Measurements from ENCODE around the gene BCL3.
"Not testable (repeated sequence)": the region's sequence is repeated elsewhere in the genome, so short reads cannot be mapped to it uniquely, and the experiment has no call there.

Gene BCL3

DNA sequence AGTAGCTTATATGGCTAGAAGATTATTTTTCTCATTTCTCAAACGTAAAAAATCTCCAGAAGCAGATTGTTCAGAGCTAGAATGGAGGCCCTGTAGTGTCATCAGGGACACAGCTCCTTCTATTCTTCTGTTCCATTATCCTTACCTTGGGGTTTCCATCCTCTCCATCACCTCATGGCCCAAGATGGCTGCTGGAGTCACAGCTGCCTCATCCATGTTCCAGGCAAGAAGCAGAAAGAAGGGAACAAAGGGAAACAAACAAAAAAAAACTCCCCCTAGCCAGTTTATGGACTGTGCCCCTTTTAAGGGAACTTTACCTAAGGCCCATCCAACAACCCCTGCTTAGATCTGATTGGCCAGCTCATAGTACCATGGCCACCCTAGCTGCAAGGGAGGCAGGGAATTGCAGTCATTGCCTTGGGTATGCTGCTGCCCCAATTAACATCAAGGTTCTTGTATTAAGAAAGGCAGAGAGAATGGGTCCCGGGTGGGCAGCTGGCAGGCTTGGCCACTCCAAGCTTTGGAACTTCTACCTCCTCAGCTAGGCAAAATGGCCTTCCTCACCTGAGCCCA lies 33.8 kb upstream of the BCL3 start:
- H3K4me3 ChIP-seq (replicated peaks; ENCODE audit: low read depth, low read length) = no peak overlapping the region
- TF ChIP-seq, protein P1, sequence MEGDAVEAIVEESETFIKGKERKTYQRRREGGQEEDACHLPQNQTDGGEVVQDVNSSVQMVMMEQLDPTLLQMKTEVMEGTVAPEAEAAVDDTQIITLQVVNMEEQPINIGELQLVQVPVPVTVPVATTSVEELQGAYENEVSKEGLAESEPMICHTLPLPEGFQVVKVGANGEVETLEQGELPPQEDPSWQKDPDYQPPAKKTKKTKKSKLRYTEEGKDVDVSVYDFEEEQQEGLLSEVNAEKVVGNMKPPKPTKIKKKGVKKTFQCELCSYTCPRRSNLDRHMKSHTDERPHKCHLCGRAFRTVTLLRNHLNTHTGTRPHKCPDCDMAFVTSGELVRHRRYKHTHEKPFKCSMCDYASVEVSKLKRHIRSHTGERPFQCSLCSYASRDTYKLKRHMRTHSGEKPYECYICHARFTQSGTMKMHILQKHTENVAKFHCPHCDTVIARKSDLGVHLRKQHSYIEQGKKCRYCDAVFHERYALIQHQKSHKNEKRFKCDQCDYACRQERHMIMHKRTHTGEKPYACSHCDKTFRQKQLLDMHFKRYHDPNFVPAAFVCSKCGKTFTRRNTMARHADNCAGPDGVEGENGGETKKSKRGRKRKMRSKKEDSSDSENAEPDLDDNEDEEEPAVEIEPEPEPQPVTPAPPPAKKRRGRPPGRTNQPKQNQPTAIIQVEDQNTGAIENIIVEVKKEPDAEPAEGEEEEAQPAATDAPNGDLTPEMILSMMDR (IDR thresholded peaks at IDR 0.05; ENCODE audit: low read depth, low read length, missing control alignments) = no peak
- no peak for DNase-seq (ENCODE audit: extremely low read depth, low read depth)

DNA sequence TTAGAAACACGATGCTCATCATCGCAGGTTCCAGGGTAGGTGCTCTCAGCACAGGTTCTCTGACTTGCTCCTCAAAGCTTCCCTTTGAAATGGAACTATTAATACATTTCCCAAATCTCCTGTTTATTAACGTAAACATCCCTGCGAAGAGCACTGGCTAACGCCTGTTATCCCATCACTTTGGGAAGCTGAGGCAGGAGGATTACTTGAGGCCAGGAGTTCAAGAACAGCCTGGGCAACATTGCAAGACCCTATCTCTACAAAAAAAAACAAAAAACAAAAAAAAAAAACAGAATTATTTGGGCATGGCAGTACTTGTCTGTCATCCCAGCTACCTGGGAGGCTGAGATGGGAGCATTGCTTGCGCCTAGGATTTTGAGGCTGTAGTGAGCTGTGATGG lies 30.9 kb upstream of the BCL3 start:
- no peak for DNase-seq (ENCODE audit: extremely low read depth, low read depth)
- TF ChIP-seq, protein P1 (IDR thresholded peaks at IDR 0.05; ENCODE audit: low read depth, low read length, missing control alignments) = no peak
- H3K4me3 ChIP-seq (replicated peaks; ENCODE audit: low read depth, low read length) = no peak overlapping the region

DNA sequence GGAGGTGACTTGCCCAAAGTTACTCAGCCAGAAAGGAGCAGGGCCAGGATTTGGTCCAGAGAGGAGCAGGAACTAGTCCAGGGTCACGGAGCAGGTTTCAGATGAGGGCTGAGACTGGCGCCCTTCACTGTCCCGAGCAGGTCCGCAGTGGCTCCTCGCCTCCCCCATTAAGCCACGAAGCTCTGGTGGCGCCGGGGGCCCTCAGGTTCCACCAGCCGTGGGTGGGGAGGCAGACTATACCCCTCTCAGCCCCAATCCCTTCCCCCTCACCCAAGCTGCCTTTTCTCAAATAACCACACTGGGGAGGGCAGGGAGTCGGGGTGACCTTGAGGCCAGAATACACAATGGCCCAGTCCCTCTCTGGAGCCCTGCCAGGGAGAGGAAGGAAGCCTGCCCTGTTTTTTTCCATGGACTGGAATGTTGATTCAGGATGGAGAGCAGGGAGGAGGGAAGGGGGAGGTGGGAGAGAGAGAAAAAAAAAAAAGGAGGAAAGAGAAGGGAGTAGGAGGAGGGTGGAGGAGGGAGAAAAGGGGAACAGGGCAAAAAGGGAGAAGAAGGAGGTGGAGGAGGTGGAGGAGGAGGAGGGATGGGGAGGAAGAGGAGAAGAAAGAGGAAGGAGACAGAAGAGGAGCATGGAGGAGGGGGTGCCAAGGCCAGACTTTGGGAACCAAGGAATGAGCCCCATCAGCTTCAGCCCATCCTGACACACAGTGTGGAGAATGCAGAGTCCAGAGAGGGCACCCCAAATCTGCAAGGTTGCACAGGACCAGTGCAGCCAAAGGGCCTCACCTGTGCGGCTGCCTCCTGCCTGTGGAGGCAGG lies 29.9 kb upstream of the BCL3 start:
- no peak overlapping the region for H3K4me3 ChIP-seq (replicated peaks; ENCODE audit: low read depth, low read length)
- DNase-seq (ENCODE audit: extremely low read depth, low read depth) = peak; percentile 56
- TF ChIP-seq, protein P1 (IDR thresholded peaks at IDR 0.05; ENCODE audit: low read depth, low read length, missing control alignments) = no peak

GRCh38 chr19:44719262-44719701 lies 29.2 kb upstream of the BCL3 start:
- no peak overlapping the region for H3K4me3 ChIP-seq (replicated peaks; ENCODE audit: low read depth, low read length)
- TF ChIP-seq, protein P1 (IDR thresholded peaks at IDR 0.05; ENCODE audit: low read depth, low read length, missing control alignments) = no peak
- DNase-seq (ENCODE audit: extremely low read depth, low read depth) = no peak

- H3K4me3 ChIP-seq (replicated peaks; ENCODE audit: low read depth, low read length); DNase-seq (ENCODE audit: extremely low read depth, low read depth): not testable (repeated sequence)
Observed at GRCh38 chr19:44720396-44720795, 28.1 kb upstream of the BCL3 start.

- TF ChIP-seq, protein P1 (IDR thresholded peaks at IDR 0.05; ENCODE audit: low read depth, low read length, missing control alignments) = no peak
- no peak for DNase-seq (ENCODE audit: extremely low read depth, low read depth)
- no peak overlapping the region for H3K4me3 ChIP-seq (replicated peaks; ENCODE audit: low read depth, low read length)
Observed at GRCh38 chr19:44720945-44721344, 27.6 kb upstream of the BCL3 start.

GRCh38 chr19:44721369-44721768 lies 27.1 kb upstream of the BCL3 start:
- not testable (repeated sequence) for DNase-seq (ENCODE audit: extremely low read depth, low read depth); H3K4me3 ChIP-seq (replicated peaks; ENCODE audit: low read depth, low read length)

Data from HFF-Myc (cell line).